CD4-positive, alpha-beta T cell (primary cell): ENCODE measurements around the gene EIF2AK3. TPM values are rescaled to one million over a fixed set of nuclear protein-coding genes. Genes with fewer than 3 reads are reported as not detected.

ENCODE experiments used
- ATAC-seq: fragments of 200-7000 bp; cut with Tn5 transposase; one replicate; pipeline ENCODE4 v1.10.0; 2022; ENCODE audit warnings: mild to moderate bottlenecking; ENCODE audit not compliant: poor library complexity
- CTCF ChIA-PET: fragments of 350-600 bp; sonication (Branson Sonifier 250); formaldehyde crosslinking; loops from one replicate; lab custom pipeline; 2021; ENCODE audit warnings: antibody characterized with exemption, inconsistent platforms; lab: Charles Lee
- POLR2A ChIA-PET: fragments of 350-600 bp; sonication (Branson Sonifier 250); formaldehyde crosslinking; loops from one replicate; lab custom pipeline; 2021; ENCODE audit warnings: antibody characterized with exemption, inconsistent platforms; lab: Charles Lee
- DNase-seq, 14 experiments: peaks; one replicate each; pipeline ENCODE4 v3.0.0-alpha.2; 2013 to 2020; ENCODE audit warnings: mixed read lengths in 2 of 14
- H3K27ac ChIP-seq, 2 donors: one replicate each; pipeline versions ENCODE4 v1.5.1 to v1.7.0; 2013; ENCODE audit warnings: low read length in 2 of 2, low read depth in 1 of 2, mild to moderate bottlenecking in 1 of 2
- H3K27me3 ChIP-seq, 2 experiments: 1 replicate in 1 of 2; 2 replicates in 1 of 2; pipeline versions ENCODE4 v1.6.1 to v1.7.0; 2013; ENCODE audit warnings: low read length in 2 of 2, control low read depth in 1 of 2, mild to moderate bottlenecking in 1 of 2, moderate library complexity in 1 of 2; ENCODE audit not compliant: insufficient read depth in 2 of 2, control insufficient read depth in 1 of 2
- H3K36me3 ChIP-seq: one replicate; pipeline ENCODE4 v1.6.1; 2013; ENCODE audit warnings: low read length, control low read depth; ENCODE audit not compliant: insufficient read depth
- H3K4me1 ChIP-seq: one replicate; pipeline ENCODE4 v1.6.1; 2013; ENCODE audit warnings: low read length, control low read depth; ENCODE audit not compliant: insufficient read depth
- H3K4me3 ChIP-seq: one replicate; pipeline ENCODE4 v1.5.1; 2013; ENCODE audit warnings: mild to moderate bottlenecking, low read length, moderate library complexity
- H3K9me3 ChIP-seq, 2 experiments: 1 replicate in 1 of 2; 2 replicates in 1 of 2; pipeline versions ENCODE4 v1.6.1 to v1.7.0; 2013; ENCODE audit warnings: low read length in 2 of 2, mild to moderate bottlenecking in 2 of 2, control low read depth in 1 of 2, moderate library complexity in 1 of 2; ENCODE audit not compliant: control insufficient read depth in 1 of 2, insufficient read depth in 1 of 2
- H3K27ac Mint-ChIP-seq: one replicate; pipeline ENCODE4 v1.8.0; 2020; ENCODE audit warnings: mixed read lengths
- H3K27me3 Mint-ChIP-seq: one replicate; pipeline ENCODE4 v1.8.0; 2021; ENCODE audit warnings: mixed read lengths
- H3K36me3 Mint-ChIP-seq: one replicate; pipeline ENCODE4 v1.8.0; 2021; ENCODE audit warnings: low read depth, mixed read lengths
- H3K4me1 Mint-ChIP-seq: one replicate; pipeline ENCODE4 v1.8.0; 2021; ENCODE audit warnings: low read depth, mixed read lengths
- H3K4me3 Mint-ChIP-seq: one replicate; pipeline ENCODE4 v1.8.0; 2020; ENCODE audit warnings: mild to moderate bottlenecking, mixed read lengths
- H3K9me3 Mint-ChIP-seq: one replicate; pipeline ENCODE4 v1.8.0; 2020; ENCODE audit warnings: mixed read lengths
- CTCF ChIP-seq: fragments of 200-600 bp; IDR thresholded peaks from one replicate; pipeline ENCODE4 v1.8.0; 2022; ENCODE audit warnings: antibody characterized with exemption, mild to moderate bottlenecking
- intact Hi-C, 2 experiments: fragments of 100-400 bp; cut with DNase I in 1 of 2; cut with micrococcal nuclease in 1 of 2; formaldehyde crosslinking; loops; one replicate each; pipeline versions ENCODE4 v1.15.1 to v1.9.0; 2023 to 2025; cut with DNase I, micrococcal nuclease
- total RNA-seq, 174 experiments: library from RNA in 2 of 174; stranded (reverse) in 2 of 174; gene quantifications; one replicate each; pipeline ENCODE4 v1.2.3 and lab custom pipeline; 2021 to 2026

Gene EIF2AK3
- total RNA-seq, 2 experiments from 2014 or later = 30.6 to 37.0 TPM

- CTCF ChIA-PET = no interaction called here
- no peak for ATAC-seq
Measured at GRCh38 chr2:88615822-88616221, 11.4 kb downstream of the EIF2AK3 start.

GRCh38 chr2:88614497-88615157 is 12.6 kb downstream of the EIF2AK3 start:
- ChIA-PET POLR2A (interaction anchor here (2.1 kb wide), 1 partner anchor 13 kb away, joined by 9 read pairs; the partner anchor contains the start of gene EIF2AK3), CTCF (no interaction called here)
- ATAC-seq (no peak), DNase-seq (no peak)
- peaks cover 27% of the 10 kb centered on the region for H3K4me1 Mint-ChIP-seq
- H3K27me3 Mint-ChIP-seq = no peaks in the 10 kb centered on the region
- no peak overlapping the region for H3K27ac Mint-ChIP-seq
- H3K9me3 Mint-ChIP-seq = no peaks in the 10 kb centered on the region
- H3K4me3 ChIP-seq = no peak overlapping the region
- no peak for TF ChIP-seq CTCF
- H3K36me3 ChIP-seq = peaks cover 14% of the 10 kb centered on the region
- intact Hi-C loops = no loop called here
- no peaks in the 10 kb centered on the region for H3K27me3 ChIP-seq
- no peaks in the 10 kb centered on the region for H3K9me3 ChIP-seq
- peaks cover 5% of the 10 kb centered on the region for H3K4me1 ChIP-seq
- H3K36me3 Mint-ChIP-seq = peaks cover 24% of the 10 kb centered on the region
- H3K4me3 Mint-ChIP-seq = no peak overlapping the region
- no peak overlapping the region for H3K27ac ChIP-seq

More at GRCh38 chr2:88615822-88616221, 11.4 kb downstream of the EIF2AK3 start:
- H3K27ac Mint-ChIP-seq = no peak overlapping the region
- no peak for TF ChIP-seq CTCF
- H3K27me3 Mint-ChIP-seq = no peaks in the 10 kb centered on the region
- intact Hi-C loops = no loop called here
- POLR2A ChIA-PET = interaction anchor here (2.1 kb wide), 1 partner anchor 12 kb away, joined by 9 read pairs; the partner anchor contains the start of gene EIF2AK3
- Histone ChIP-seq H3K4me1 (peaks cover 5% of the 10 kb centered on the region), H3K36me3 (peaks cover 14% of the 10 kb centered on the region), H3K9me3 (no peaks in the 10 kb centered on the region), H3K27me3 (no peaks in the 10 kb centered on the region), H3K27ac (no peak overlapping the region), H3K4me3 (no peak overlapping the region)
- peaks cover 38% of the 10 kb centered on the region for H3K4me1 Mint-ChIP-seq
- H3K4me3 Mint-ChIP-seq = no peak overlapping the region
- H3K36me3 Mint-ChIP-seq = peaks cover 20% of the 10 kb centered on the region
- DNase-seq = no peak
- H3K9me3 Mint-ChIP-seq = no peaks in the 10 kb centered on the region

- H3K27me3 Mint-ChIP-seq = no peaks in the 10 kb centered on the region
- no peaks in the 10 kb centered on the region for H3K9me3 ChIP-seq
- ATAC-seq = no peak
- H3K4me3 Mint-ChIP-seq = no peak overlapping the region
- TF ChIP-seq CTCF = no peak
- no peak for DNase-seq
- no peak overlapping the region for H3K27ac ChIP-seq
- no peak overlapping the region for H3K27ac Mint-ChIP-seq
- peaks cover 28% of the 10 kb centered on the region for H3K36me3 Mint-ChIP-seq
- H3K36me3 ChIP-seq = peaks cover 14% of the 10 kb centered on the region
- no peaks in the 10 kb centered on the region for H3K9me3 Mint-ChIP-seq
- no peaks in the 10 kb centered on the region for H3K27me3 ChIP-seq
- peaks cover 26% of the 10 kb centered on the region for H3K4me1 Mint-ChIP-seq
- intact Hi-C loops = no loop called here
- H3K4me3 ChIP-seq = no peak overlapping the region
- ChIA-PET CTCF (no interaction called here), POLR2A (no interaction called here)
- peaks cover 5% of the 10 kb centered on the region for H3K4me1 ChIP-seq
Measured at GRCh38 chr2:88613921-88614320, 13.3 kb downstream of the EIF2AK3 start.
